H9 (cell line): ENCODE data around the gene KRTAP4-12. TPM values are rescaled to one million over a fixed set of nuclear protein-coding genes. Genes with fewer than 3 reads are reported as not detected.
"Not testable (repeated sequence)": the region's sequence is repeated elsewhere in the genome, so short reads cannot be mapped to it uniquely, and the experiment has no call there.

Experiments used
- DNase-seq: peaks from one replicate; pipeline ENCODE4 v3.0.0-alpha.2; 2017
- H2AFZ ChIP-seq: one replicate; pipeline ENCODE4 v1.6.1; 2013; ENCODE audit warnings: mild to moderate bottlenecking, low read length, control low read depth, moderate library complexity
- H2AK5ac ChIP-seq: 2 replicates; pipeline ENCODE4 v1.6.1; 2013; ENCODE audit warnings: low read length, control low read depth, mixed read lengths; ENCODE audit not compliant: insufficient read length
- H2BK120ac ChIP-seq: one replicate; pipeline ENCODE4 v1.6.1; 2013; ENCODE audit warnings: low read depth, mild to moderate bottlenecking, low read length, control low read depth, inconsistent platforms; ENCODE audit not compliant: poor library complexity, severe bottlenecking
- H2BK12ac ChIP-seq: 2 replicates; pipeline ENCODE4 v1.6.1; 2013; ENCODE audit warnings: low read length, control low read depth, mixed read lengths, low read depth; ENCODE audit not compliant: insufficient read length
- H2BK15ac ChIP-seq: 2 replicates; pipeline ENCODE4 v1.6.1; 2013; ENCODE audit warnings: low read depth, low read length, control low read depth
- H2BK20ac ChIP-seq: one replicate; pipeline ENCODE4 v1.6.1; 2013; ENCODE audit warnings: low read depth, mild to moderate bottlenecking, low read length, control low read depth, inconsistent platforms; ENCODE audit not compliant: poor library complexity, severe bottlenecking
- H2BK5ac ChIP-seq: 2 replicates; pipeline ENCODE4 v1.6.1; 2013; ENCODE audit warnings: low read length, control low read depth, mixed read lengths; ENCODE audit not compliant: insufficient read length
- H3K14ac ChIP-seq: 2 replicates; pipeline ENCODE4 v1.6.1; 2013; ENCODE audit warnings: low read length, control low read depth; ENCODE audit not compliant: insufficient read depth
- H3K18ac ChIP-seq: 2 replicates; pipeline ENCODE4 v1.6.1; 2013; ENCODE audit warnings: low read depth, mild to moderate bottlenecking, mixed read lengths, low read length, control low read depth; ENCODE audit not compliant: insufficient read length
- H3K23ac ChIP-seq: 2 replicates; pipeline ENCODE4 v1.6.1; 2013; ENCODE audit warnings: low read length, control low read depth, mixed read lengths, low read depth; ENCODE audit not compliant: insufficient read length
- H3K23me2 ChIP-seq: 2 replicates; pipeline ENCODE4 v1.6.1; 2013; ENCODE audit warnings: low read depth, mild to moderate bottlenecking, mixed read lengths, low read length, control low read depth; ENCODE audit not compliant: insufficient read length, poor library complexity, severe bottlenecking
- H3K27ac ChIP-seq: 2 replicates; pipeline ENCODE4 v1.5.1; 2013; ENCODE audit warnings: low read length, control low read depth, mixed read lengths, low read depth; ENCODE audit not compliant: insufficient read length
- H3K27me3 ChIP-seq: 2 replicates; pipeline ENCODE4 v1.6.1; 2013; ENCODE audit warnings: low read length, control low read depth, inconsistent platforms; ENCODE audit not compliant: insufficient read depth
- H3K4ac ChIP-seq: 2 replicates; pipeline ENCODE4 v1.6.1; 2013; ENCODE audit warnings: low read depth, mild to moderate bottlenecking, control low read depth, inconsistent platforms, low read length, moderate library complexity
- H3K4me1 ChIP-seq: 2 replicates; pipeline ENCODE4 v1.6.1; 2013; ENCODE audit warnings: low read length, control low read depth, inconsistent platforms; ENCODE audit not compliant: insufficient read depth
- H3K4me2 ChIP-seq: 2 replicates; pipeline ENCODE4 v1.6.1; 2013; ENCODE audit warnings: low read length, control low read depth, mixed read lengths; ENCODE audit not compliant: insufficient read length, insufficient read depth
- H3K56ac ChIP-seq: 2 replicates; pipeline ENCODE4 v1.6.1; 2013; ENCODE audit warnings: low read depth, mild to moderate bottlenecking, mixed read lengths, low read length, control low read depth; ENCODE audit not compliant: insufficient read length
- H3K79me1 ChIP-seq: 2 replicates; pipeline ENCODE4 v1.6.1; 2013; ENCODE audit warnings: low read depth, mild to moderate bottlenecking, moderate library complexity, low read length, control low read depth, inconsistent platforms; ENCODE audit not compliant: insufficient read depth, poor library complexity, severe bottlenecking
- H3K79me2 ChIP-seq: 2 replicates; pipeline ENCODE4 v1.6.1; 2013; ENCODE audit warnings: low read length, control low read depth, inconsistent platforms; ENCODE audit not compliant: insufficient read depth
- H3K9ac ChIP-seq: 2 replicates; pipeline ENCODE4 v1.6.1; 2013; ENCODE audit warnings: low read length, control low read depth, mixed read lengths; ENCODE audit not compliant: insufficient read length; ENCODE audit errors: extremely low read depth
- H3K9me3 ChIP-seq: one replicate; pipeline ENCODE4 v1.6.1; 2013; ENCODE audit warnings: low read depth, low read length, inconsistent platforms; ENCODE audit not compliant: control insufficient read depth
- H3T11ph ChIP-seq: one replicate; pipeline ENCODE4 v1.6.1; 2013; ENCODE audit warnings: mild to moderate bottlenecking, low read length, control low read depth, inconsistent platforms
- H4K20me1 ChIP-seq: one replicate; pipeline ENCODE4 v1.6.1; 2013; ENCODE audit not compliant: control insufficient read depth, insufficient read length, insufficient read depth
- H4K5ac ChIP-seq: 2 replicates; pipeline ENCODE4 v1.6.1; 2013; ENCODE audit warnings: low read depth, mild to moderate bottlenecking, mixed read lengths, low read length, control low read depth; ENCODE audit not compliant: insufficient read length
- H4K8ac ChIP-seq: replicated peaks from 2 replicates; pipeline ENCODE4 v1.6.1; 2013; ENCODE audit warnings: low read length, control low read depth, mixed read lengths, low read depth; ENCODE audit not compliant: insufficient read length
- H4K91ac ChIP-seq: 2 replicates; pipeline ENCODE4 v1.6.1; 2013; ENCODE audit warnings: low read depth, mild to moderate bottlenecking, moderate library complexity, mixed read lengths, low read length, control low read depth; ENCODE audit not compliant: insufficient read length
- H3K27ac Mint-ChIP-seq, 3 experiments: 2 replicates in 2 of 3; 3 replicates in 1 of 3; pipeline ENCODE4 v1.8.0; 2020 to 2021; ENCODE audit warnings: mixed read lengths in 3 of 3, mild to moderate bottlenecking in 1 of 3, moderate library complexity in 1 of 3
- H3K27me3 Mint-ChIP-seq: 2 replicates; pipeline ENCODE4 v1.8.0; 2021; ENCODE audit warnings: low read depth, mild to moderate bottlenecking, moderate library complexity, mixed read lengths
- H3K36me3 Mint-ChIP-seq, 3 experiments: 2 replicates in 2 of 3; 3 replicates in 1 of 3; pipeline ENCODE4 v1.8.0; 2020 to 2021; ENCODE audit warnings: low read depth in 3 of 3, mixed read lengths in 3 of 3; ENCODE audit not compliant: insufficient read depth in 1 of 3
- H3K4me1 Mint-ChIP-seq, 2 experiments: 2 replicates each; pipeline ENCODE4 v1.8.0; 2020; ENCODE audit warnings: mixed read lengths in 2 of 2
- H3K4me3 Mint-ChIP-seq, 2 experiments: 2 replicates in 1 of 2; 3 replicates in 1 of 2; pipeline ENCODE4 v1.8.0; 2020 to 2021; ENCODE audit warnings: mild to moderate bottlenecking in 2 of 2, mixed read lengths in 2 of 2, moderate library complexity in 1 of 2
- H3K9me3 Mint-ChIP-seq, 2 experiments: 2 replicates in 1 of 2; 3 replicates in 1 of 2; pipeline ENCODE4 v1.8.0; 2020; ENCODE audit warnings: mild to moderate bottlenecking in 2 of 2, mixed read lengths in 2 of 2, moderate library complexity in 1 of 2
- CTCF ChIP-seq: fragments of 200-600 bp; sonication (generic); conservative IDR thresholded peaks from 3 replicates; pipeline ENCODE4 v1.8.0; 2021; ENCODE audit warnings: antibody characterized with exemption, mild to moderate bottlenecking
- WGBS: extraction: QIAGEN DNeasy Blood & Tissue Kit; methylation state at CpG from one replicate; pipeline ENCODE4 v1.1.7; 2013; ENCODE audit warnings: missing lambda C conversion rate, low lambda C conversion rate, mixed read lengths; ENCODE audit not compliant: insufficient read length; ENCODE audit errors: extremely low coverage; 5-methylcytosine and 5-hydroxymethylcytosine counted together
- total RNA-seq: library from RNA; stranded (reverse); gene quantifications from 2 replicates; pipeline ENCODE4 v1.2.1, GENCODE V29; 2021

The KRTAP4-12 gene
- total RNA-seq, 1 experiment from 2014 or later: not detected

GRCh38 chr17:41125064-41125463 lies 1.1 kb upstream of the KRTAP4-12 start:
- Histone ChIP-seq H4K91ac (no peak overlapping the region), H3K18ac (no peak overlapping the region), H3K23me2 (no peaks in the 10 kb centered on the region), H4K20me1 (no peaks in the 10 kb centered on the region), H2BK5ac (no peak overlapping the region), H2BK12ac (no peak overlapping the region), H3K56ac (no peak overlapping the region), H4K8ac (no peak overlapping the region), H2AFZ (no peak overlapping the region), H3K23ac (no peak overlapping the region), H3K9me3 (no peaks in the 10 kb centered on the region), H2BK120ac (no peak overlapping the region), H3K27me3 (no peaks in the 10 kb centered on the region), H3K4ac (no peak overlapping the region), H4K5ac (no peak overlapping the region), H3K4me1 (no peaks in the 10 kb centered on the region), H3K79me2 (no peaks in the 10 kb centered on the region), H3K79me1 (no peaks in the 10 kb centered on the region), H3K27ac (no peak overlapping the region), H2BK20ac (no peak overlapping the region), H3K4me2 (no peak overlapping the region), H3T11ph (no peak overlapping the region), H2BK15ac (no peak overlapping the region), H3K9ac (no peak overlapping the region), H3K14ac (no peak overlapping the region), H2AK5ac (no peak overlapping the region)
- Mint-ChIP-seq H3K27ac (no peak overlapping the region), H3K9me3 (peaks cover 4 to 11% of the 10 kb centered on the region in 2 experiments; a peak in 4 of 5 replicates), H3K4me3 (no peak overlapping the region), H3K4me1 (peaks cover 8 to 9% of the 10 kb centered on the region in 2 experiments), H3K27me3 (no peaks in the 10 kb centered on the region; the same call in 1 of the 2 replicates), H3K36me3 (peaks cover 0 to 2% (median 0%) of the 10 kb centered on the region in 3 experiments; a peak in 2 of 7 replicates)
- DNase-seq: no peak
- no peak for TF ChIP-seq CTCF
- WGBS: no CpG with 5 or more reads among the region's 2 CpGs

- H3K23ac ChIP-seq, H2AK5ac ChIP-seq, H3K27me3 ChIP-seq, H3T11ph ChIP-seq, H3K36me3 Mint-ChIP-seq, H2BK120ac ChIP-seq, DNase-seq, H4K5ac ChIP-seq, H3K4me2 ChIP-seq, H2BK20ac ChIP-seq, H3K79me1 ChIP-seq, H2BK15ac ChIP-seq, H4K8ac ChIP-seq, H2BK12ac ChIP-seq, H3K9ac ChIP-seq, H3K14ac ChIP-seq, H3K9me3 Mint-ChIP-seq, H3K18ac ChIP-seq, H3K4me1 ChIP-seq, H3K4ac ChIP-seq, H4K91ac ChIP-seq, H3K9me3 ChIP-seq, H3K23me2 ChIP-seq, H3K27ac ChIP-seq, H3K56ac ChIP-seq, H2AFZ ChIP-seq, H3K79me2 ChIP-seq, H3K4me3 Mint-ChIP-seq, H4K20me1 ChIP-seq, H3K27me3 Mint-ChIP-seq, H2BK5ac ChIP-seq: not testable (repeated sequence)
- no CpG with 5 or more reads among the region's 12 CpGs for WGBS
- H3K27ac Mint-ChIP-seq: peak overlapping the region in 2 of 3 experiments; percentile 26 to 36; a peak in 2 of 7 replicates
- peaks cover 11 to 12% of the 10 kb centered on the region in 2 experiments for H3K4me1 Mint-ChIP-seq
These were observed 541 bp downstream of the KRTAP4-12 start for GRCh38 chr17:41123292-41123990.
